A549 (cell line): Measurements from ENCODE around the gene RERE. TPM values are rescaled to one million over a fixed set of nuclear protein-coding genes. Genes with fewer than 3 reads are reported as not detected.

ENCODE experiments used
- ATAC-seq, 2 experiments: fragments of 200-7000 bp in 1 of 2; fragments of >200 bp in 1 of 2; cut with Nextera tagmentation in 1 of 2; cut with Tn5 transposase in 1 of 2; 3 replicates each; pipeline versions ENCODE4 v1.8.0 to v1.9.1; 2018 to 2020; ENCODE audit warnings: mild to moderate bottlenecking in 1 of 2, moderate library complexity in 1 of 2
- CTCF ChIA-PET: fragments of 300-600 bp; sonication (Branson Sonifier 250); formaldehyde crosslinking; extraction: SDS; loops from one replicate; lab custom pipeline; 2021; ENCODE audit warnings: antibody characterized with exemption, inconsistent platforms; lab: Yijun Ruan, JAX
- POLR2A ChIA-PET: fragments of 350-600 bp; formaldehyde crosslinking; extraction: SDS; loops from one replicate; lab custom pipeline; 2021; ENCODE audit warnings: antibody characterized with exemption, inconsistent platforms; lab: Yijun Ruan, JAX
- DNase-seq, 2 experiments: peaks; one replicate each; pipeline versions ENCODE4 v3.0.0 to v3.0.0-alpha.2; 2011 to 2016; ENCODE audit warnings: low read depth in 1 of 2, low spot score in 1 of 2
- FAIRE-seq: peaks from 2 replicates; lab custom pipeline; 2011; peaks lifted over from hg19 to GRCh38; lab: Jason Lieb, UNC
- H3K27ac ChIP-seq, 2 experiments: fragments of >200 bp; sonication (Bioruptor Twin); formaldehyde crosslinking; 3 replicates each; pipeline ENCODE4 v1.5.1; 2016 to 2017
- H3K4me1 ChIP-seq: fragments of >200 bp; sonication (Bioruptor Twin); formaldehyde crosslinking; 3 replicates; pipeline ENCODE4 v1.6.1; 2016
- H3K4me2 ChIP-seq: fragments of >200 bp; sonication (Bioruptor Twin); formaldehyde crosslinking; 3 replicates; pipeline ENCODE4 v1.6.1; 2016
- H3K4me3 ChIP-seq: fragments of >200 bp; sonication (Bioruptor Twin); formaldehyde crosslinking; 3 replicates; pipeline ENCODE4 v1.5.1; 2016
- H3K9me3 ChIP-seq: fragments of >200 bp; sonication (Bioruptor Twin); formaldehyde crosslinking; 3 replicates; pipeline ENCODE4 v1.6.1; 2016
- CBX8 ChIP-seq: fragments of 200-600 bp; sonication (generic); IDR thresholded peaks from 2 replicates; pipeline ENCODE4 v1.6.1; 2016
- CEBPB ChIP-seq, 2 experiments: fragments of >200 bp in 1 of 2; sonication (Bioruptor Twin) in 1 of 2; formaldehyde crosslinking in 1 of 2; IDR thresholded peaks; 2 replicates each; pipeline ENCODE4 v1.6.1; 2012 to 2016
- CHD2 ChIP-seq: fragments of 150-350 bp; IDR thresholded peaks from 2 replicates; pipeline ENCODE4 v1.6.1; 2014; ENCODE audit warnings: low read length; ENCODE audit not compliant: partially characterized antibody
- CHD4 ChIP-seq: fragments of 200-600 bp; sonication (generic); IDR thresholded peaks from 2 replicates; pipeline ENCODE4 v1.6.1; 2016; ENCODE audit warnings: antibody characterized with exemption, mild to moderate bottlenecking, borderline replicate concordance
- HOXB13 ChIP-seq: fragments of 250-450 bp; sonication (Bioruptor Pico); IDR thresholded peaks from 2 replicates; pipeline ENCODE4 v1.5.0; 2020; ENCODE audit warnings: low read depth, mild to moderate bottlenecking, moderate library complexity
- KDM1A ChIP-seq: fragments of 200-600 bp; sonication (generic); IDR thresholded peaks from 2 replicates; pipeline ENCODE4 v1.6.1; 2016; ENCODE audit warnings: low read depth, mild to moderate bottlenecking
- KDM5A ChIP-seq: fragments of 200-600 bp; sonication (generic); IDR thresholded peaks from 2 replicates; pipeline ENCODE4 v1.6.1; 2016; ENCODE audit warnings: antibody characterized with exemption, mild to moderate bottlenecking
- MAFK ChIP-seq: fragments of 450-650 bp; IDR thresholded peaks from 2 replicates; pipeline ENCODE4 v1.6.1; 2014; ENCODE audit not compliant: partially characterized antibody
- MYC ChIP-seq: IDR thresholded peaks from 2 replicates; pipeline ENCODE4 v1.6.1; 2012; ENCODE audit warnings: mild to moderate bottlenecking, inconsistent platforms, low read length, improper control_type of control experiment, borderline replicate concordance
- NPAS2 ChIP-seq: fragments of 250-450 bp; sonication (Bioruptor Pico); IDR thresholded peaks from 2 replicates; pipeline ENCODE4 v1.8.0; 2022; ENCODE audit warnings: mild to moderate bottlenecking, moderate library complexity, borderline replicate concordance
- NR3C1 ChIP-seq: fragments of >200 bp; sonication (Bioruptor Twin); formaldehyde crosslinking; IDR thresholded peaks from 3 replicates; pipeline ENCODE4 v1.6.1; 2017
- PHF8 ChIP-seq: fragments of 200-600 bp; sonication (generic); IDR thresholded peaks from 2 replicates; pipeline ENCODE4 v1.6.1; 2016; ENCODE audit warnings: low read depth, mild to moderate bottlenecking, antibody characterized with exemption, moderate library complexity, borderline replicate concordance
- POLR2AphosphoS2 ChIP-seq: conservative IDR thresholded peaks from 2 replicates; pipeline ENCODE4 v1.6.1; 2012; ENCODE audit warnings: low read length, improper control_type of control experiment, inconsistent platforms
- RAD21 ChIP-seq, 2 experiments: fragments of >200 bp in 1 of 2; sonication (Bioruptor Twin) in 1 of 2; formaldehyde crosslinking in 1 of 2; IDR thresholded peaks in 1 of 2; conservative IDR thresholded peaks in 1 of 2; 2 replicates in 1 of 2; 3 replicates in 1 of 2; pipeline ENCODE4 v1.6.1; 2012 to 2018; ENCODE audit warnings: inconsistent platforms in 1 of 2
- RFX5 ChIP-seq: fragments of 450-650 bp; IDR thresholded peaks from 2 replicates; pipeline ENCODE4 v1.7.1; 2014; ENCODE audit warnings: antibody characterized with exemption, mild to moderate bottlenecking, moderate library complexity
- TFCP2L1 ChIP-seq: fragments of 250-450 bp; sonication (Bioruptor Pico); IDR thresholded peaks from 2 replicates; pipeline ENCODE4 v1.5.0; 2021; ENCODE audit warnings: mild to moderate bottlenecking
- ZFP36 ChIP-seq: fragments of 450-650 bp; IDR thresholded peaks from 2 replicates; pipeline ENCODE4 v1.6.1; 2014; ENCODE audit warnings: borderline replicate concordance; ENCODE audit not compliant: partially characterized antibody
- WGBS: methylation state at CpG from one replicate; pipeline ENCODE4 v1.1.6; 2017; ENCODE audit errors: missing lambda C conversion rate; 5-methylcytosine and 5-hydroxymethylcytosine counted together
- polyA plus RNA-seq, 4 experiments: library from polyadenylated mRNA; depleted of rRNA in 3 of 4; stranded (reverse); fragments of >200 nt; fragmentation: RNase III in 1 of 4; extraction: RNeasy Plus Mini Kit Qiagen cat#74134 plus additional on column Dnase treatment in 1 of 4; gene quantifications; 2 replicates in 3 of 4; 3 replicates in 1 of 4; pipeline ENCODE4 v1.2.3, GENCODE V29; 2011 to 2017
- TF ChIP-seq, protein P1 (sequence below): fragments of 250-450 bp; sonication (Bioruptor Pico); IDR thresholded peaks from 2 replicates; pipeline ENCODE4 v1.5.0; 2021; ENCODE audit warnings: mild to moderate bottlenecking, moderate library complexity, borderline replicate concordance
- TF ChIP-seq, protein P2 (sequence below): fragments of >200 bp; sonication (Bioruptor Twin); formaldehyde crosslinking; IDR thresholded peaks from 3 replicates; pipeline ENCODE4 v1.5.1; 2016
- TF ChIP-seq, protein P3 (sequence below): IDR thresholded peaks from 2 replicates; pipeline ENCODE4 v1.6.1; 2012
- TF ChIP-seq, protein P4 (sequence below): fragments of 450-650 bp; IDR thresholded peaks from 2 replicates; pipeline ENCODE4 v1.6.1; 2014; ENCODE audit warnings: antibody characterized with exemption
- TF ChIP-seq, protein P5 (sequence below): fragments of 200-600 bp; sonication (generic); IDR thresholded peaks from 2 replicates; pipeline ENCODE4 v1.6.1; 2016; ENCODE audit warnings: antibody characterized with exemption, mild to moderate bottlenecking, moderate library complexity
- TF ChIP-seq, protein P6 (sequence below): IDR thresholded peaks from 2 replicates; pipeline ENCODE4 v1.6.1; 2012

RERE gene
- polyA plus RNA-seq, 2 of the 4 experiments (the other 2 are of a cell fraction), result 12.6 to 28.6 TPM

DNA sequence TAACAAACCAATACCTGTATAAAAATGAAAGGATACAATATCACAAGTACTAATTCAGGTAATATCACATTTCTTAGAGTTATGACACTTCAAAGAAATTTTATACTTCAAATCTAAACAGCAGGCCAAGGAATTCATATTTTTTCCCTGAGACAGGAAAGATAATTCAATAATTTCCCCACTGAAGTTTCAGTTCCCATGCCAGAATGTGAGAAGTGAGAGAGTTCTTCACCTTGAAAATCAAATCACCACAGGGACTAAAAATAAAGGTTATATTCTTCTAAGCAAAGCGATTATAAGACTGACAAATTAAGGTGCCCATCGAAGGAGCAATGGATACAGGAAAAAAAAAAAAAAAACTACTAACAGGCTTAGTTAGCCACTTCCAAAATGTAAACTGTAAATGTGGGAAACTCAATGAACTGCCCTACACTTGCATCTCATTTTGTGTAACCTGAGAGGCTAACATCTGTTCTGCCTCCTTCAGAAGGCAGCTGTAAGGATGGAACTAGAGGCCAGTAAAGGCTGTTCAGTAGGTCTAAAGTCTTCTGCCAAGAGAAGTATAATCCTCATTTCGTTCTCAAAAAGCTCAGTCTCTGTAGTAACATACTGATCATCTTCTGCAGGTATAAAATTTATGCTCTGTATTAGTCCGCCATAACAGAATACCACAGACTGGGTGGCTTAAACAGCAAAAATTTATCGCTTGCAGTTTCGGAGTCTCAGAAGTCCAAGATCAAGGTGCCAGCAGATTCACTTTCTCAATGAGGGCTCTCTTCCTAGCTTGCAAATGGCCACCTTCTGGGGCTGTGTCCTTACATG, 127.8 kb downstream of the RERE start:
- Histone ChIP-seq H3K4me3 (no peak overlapping the region), H3K27ac (no peak overlapping the region), H3K4me2 (no peak overlapping the region), H3K9me3 (no peaks in the 10 kb centered on the region), H3K4me1 (peaks cover 27% of the 10 kb centered on the region)
- FAIRE-seq (no peak), DNase-seq (no peak), ATAC-seq (no peak)
- TF ChIP-seq NPAS2 (CRISPR knock-in tag) (no peak), KDM1A (no peak), RFX5 (no peak), RAD21 (conservative IDR thresholded peaks at IDR 0.05 in 1 of 2, IDR thresholded peaks at IDR 0.05 in 1 of 2) (no peak), MAFK (no peak), TFCP2L1 (no peak), CBX8 (no peak), HOXB13 (CRISPR knock-in tag) (no peak), ZFP36 (no peak), KDM5A (no peak), POLR2AphosphoS2 (no peak), CHD2 (no peak)
- TF ChIP-seq, protein P1, sequence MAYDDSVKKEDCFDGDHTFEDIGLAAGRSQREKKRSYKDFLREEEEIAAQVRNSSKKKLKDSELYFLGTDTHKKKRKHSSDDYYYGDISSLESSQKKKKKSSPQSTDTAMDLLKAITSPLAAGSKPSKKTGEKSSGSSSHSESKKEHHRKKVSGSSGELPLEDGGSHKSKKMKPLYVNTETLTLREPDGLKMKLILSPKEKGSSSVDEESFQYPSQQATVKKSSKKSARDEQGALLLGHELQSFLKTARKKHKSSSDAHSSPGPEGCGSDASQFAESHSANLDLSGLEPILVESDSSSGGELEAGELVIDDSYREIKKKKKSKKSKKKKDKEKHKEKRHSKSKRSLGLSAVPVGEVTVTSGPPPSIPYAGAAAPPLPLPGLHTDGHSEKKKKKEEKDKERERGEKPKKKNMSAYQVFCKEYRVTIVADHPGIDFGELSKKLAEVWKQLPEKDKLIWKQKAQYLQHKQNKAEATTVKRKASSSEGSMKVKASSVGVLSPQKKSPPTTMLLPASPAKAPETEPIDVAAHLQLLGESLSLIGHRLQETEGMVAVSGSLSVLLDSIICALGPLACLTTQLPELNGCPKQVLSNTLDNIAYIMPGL (CRISPR knock-in tag), result no peak
- TF ChIP-seq, protein P2, sequence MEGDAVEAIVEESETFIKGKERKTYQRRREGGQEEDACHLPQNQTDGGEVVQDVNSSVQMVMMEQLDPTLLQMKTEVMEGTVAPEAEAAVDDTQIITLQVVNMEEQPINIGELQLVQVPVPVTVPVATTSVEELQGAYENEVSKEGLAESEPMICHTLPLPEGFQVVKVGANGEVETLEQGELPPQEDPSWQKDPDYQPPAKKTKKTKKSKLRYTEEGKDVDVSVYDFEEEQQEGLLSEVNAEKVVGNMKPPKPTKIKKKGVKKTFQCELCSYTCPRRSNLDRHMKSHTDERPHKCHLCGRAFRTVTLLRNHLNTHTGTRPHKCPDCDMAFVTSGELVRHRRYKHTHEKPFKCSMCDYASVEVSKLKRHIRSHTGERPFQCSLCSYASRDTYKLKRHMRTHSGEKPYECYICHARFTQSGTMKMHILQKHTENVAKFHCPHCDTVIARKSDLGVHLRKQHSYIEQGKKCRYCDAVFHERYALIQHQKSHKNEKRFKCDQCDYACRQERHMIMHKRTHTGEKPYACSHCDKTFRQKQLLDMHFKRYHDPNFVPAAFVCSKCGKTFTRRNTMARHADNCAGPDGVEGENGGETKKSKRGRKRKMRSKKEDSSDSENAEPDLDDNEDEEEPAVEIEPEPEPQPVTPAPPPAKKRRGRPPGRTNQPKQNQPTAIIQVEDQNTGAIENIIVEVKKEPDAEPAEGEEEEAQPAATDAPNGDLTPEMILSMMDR, result no peak
- TF ChIP-seq, protein P3, sequence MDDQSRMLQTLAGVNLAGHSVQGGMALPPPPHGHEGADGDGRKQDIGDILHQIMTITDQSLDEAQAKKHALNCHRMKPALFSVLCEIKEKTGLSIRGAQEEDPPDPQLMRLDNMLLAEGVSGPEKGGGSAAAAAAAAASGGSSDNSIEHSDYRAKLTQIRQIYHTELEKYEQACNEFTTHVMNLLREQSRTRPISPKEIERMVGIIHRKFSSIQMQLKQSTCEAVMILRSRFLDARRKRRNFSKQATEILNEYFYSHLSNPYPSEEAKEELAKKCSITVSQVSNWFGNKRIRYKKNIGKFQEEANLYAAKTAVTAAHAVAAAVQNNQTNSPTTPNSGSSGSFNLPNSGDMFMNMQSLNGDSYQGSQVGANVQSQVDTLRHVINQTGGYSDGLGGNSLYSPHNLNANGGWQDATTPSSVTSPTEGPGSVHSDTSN, result no peak
- TF ChIP-seq, protein P4, sequence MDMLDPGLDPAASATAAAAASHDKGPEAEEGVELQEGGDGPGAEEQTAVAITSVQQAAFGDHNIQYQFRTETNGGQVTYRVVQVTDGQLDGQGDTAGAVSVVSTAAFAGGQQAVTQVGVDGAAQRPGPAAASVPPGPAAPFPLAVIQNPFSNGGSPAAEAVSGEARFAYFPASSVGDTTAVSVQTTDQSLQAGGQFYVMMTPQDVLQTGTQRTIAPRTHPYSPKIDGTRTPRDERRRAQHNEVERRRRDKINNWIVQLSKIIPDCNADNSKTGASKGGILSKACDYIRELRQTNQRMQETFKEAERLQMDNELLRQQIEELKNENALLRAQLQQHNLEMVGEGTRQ, result no peak
- CTCF ChIA-PET, result interaction anchor here (0.6 to 1.8 kb wide), 7 partner anchors 10 to 156 kb away, joined by 3 to 5 read pairs (median 3); no protein-coding TSS in a partner anchor
- 94% methylated on average over 6 of the region's 6 CpGs for WGBS
- POLR2A ChIA-PET, result interaction anchor here (0.7 kb wide), 1 partner anchor 14 kb away, joined by 3 read pairs; no protein-coding TSS in a partner anchor

DNA sequence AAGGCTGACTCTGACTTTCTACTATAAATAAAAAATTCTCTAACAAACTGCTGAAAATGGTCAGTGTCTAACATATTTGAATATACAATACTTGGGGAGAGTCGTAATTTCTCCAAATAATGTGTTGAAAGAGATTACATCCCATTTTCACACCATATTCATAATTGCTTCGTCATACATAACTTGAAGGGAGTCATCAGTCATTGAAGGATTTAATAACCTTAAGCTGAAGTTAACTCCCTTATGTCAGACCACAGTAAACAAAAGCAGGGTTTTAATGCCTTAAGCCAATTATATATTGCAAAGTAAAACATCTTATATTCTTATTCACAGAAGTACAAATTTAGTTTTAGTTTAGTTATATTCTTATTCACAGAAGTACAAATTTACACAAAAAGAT, 129.9 kb downstream of the RERE start:
- TF ChIP-seq, protein P5, sequence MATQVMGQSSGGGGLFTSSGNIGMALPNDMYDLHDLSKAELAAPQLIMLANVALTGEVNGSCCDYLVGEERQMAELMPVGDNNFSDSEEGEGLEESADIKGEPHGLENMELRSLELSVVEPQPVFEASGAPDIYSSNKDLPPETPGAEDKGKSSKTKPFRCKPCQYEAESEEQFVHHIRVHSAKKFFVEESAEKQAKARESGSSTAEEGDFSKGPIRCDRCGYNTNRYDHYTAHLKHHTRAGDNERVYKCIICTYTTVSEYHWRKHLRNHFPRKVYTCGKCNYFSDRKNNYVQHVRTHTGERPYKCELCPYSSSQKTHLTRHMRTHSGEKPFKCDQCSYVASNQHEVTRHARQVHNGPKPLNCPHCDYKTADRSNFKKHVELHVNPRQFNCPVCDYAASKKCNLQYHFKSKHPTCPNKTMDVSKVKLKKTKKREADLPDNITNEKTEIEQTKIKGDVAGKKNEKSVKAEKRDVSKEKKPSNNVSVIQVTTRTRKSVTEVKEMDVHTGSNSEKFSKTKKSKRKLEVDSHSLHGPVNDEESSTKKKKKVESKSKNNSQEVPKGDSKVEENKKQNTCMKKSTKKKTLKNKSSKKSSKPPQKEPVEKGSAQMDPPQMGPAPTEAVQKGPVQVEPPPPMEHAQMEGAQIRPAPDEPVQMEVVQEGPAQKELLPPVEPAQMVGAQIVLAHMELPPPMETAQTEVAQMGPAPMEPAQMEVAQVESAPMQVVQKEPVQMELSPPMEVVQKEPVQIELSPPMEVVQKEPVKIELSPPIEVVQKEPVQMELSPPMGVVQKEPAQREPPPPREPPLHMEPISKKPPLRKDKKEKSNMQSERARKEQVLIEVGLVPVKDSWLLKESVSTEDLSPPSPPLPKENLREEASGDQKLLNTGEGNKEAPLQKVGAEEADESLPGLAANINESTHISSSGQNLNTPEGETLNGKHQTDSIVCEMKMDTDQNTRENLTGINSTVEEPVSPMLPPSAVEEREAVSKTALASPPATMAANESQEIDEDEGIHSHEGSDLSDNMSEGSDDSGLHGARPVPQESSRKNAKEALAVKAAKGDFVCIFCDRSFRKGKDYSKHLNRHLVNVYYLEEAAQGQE, result no peak
- TF ChIP-seq CBX8, result no peak
- no peak for TF ChIP-seq KDM5A
- TF ChIP-seq NR3C1, result no peak
- TF ChIP-seq, protein P6, sequence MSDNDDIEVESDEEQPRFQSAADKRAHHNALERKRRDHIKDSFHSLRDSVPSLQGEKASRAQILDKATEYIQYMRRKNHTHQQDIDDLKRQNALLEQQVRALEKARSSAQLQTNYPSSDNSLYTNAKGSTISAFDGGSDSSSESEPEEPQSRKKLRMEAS, result no peak
- no peak for TF ChIP-seq POLR2AphosphoS2
- TF ChIP-seq CHD4, result no peak
- TF ChIP-seq MYC, result no peak
- no peak for TF ChIP-seq MAFK
- no peak for TF ChIP-seq CEBPB (IDR thresholded peaks at IDR 0.05)
- TF ChIP-seq PHF8, result no peak
- TF ChIP-seq TFCP2L1, result no peak
- TF ChIP-seq, protein P4, result no peak
- TF ChIP-seq NPAS2 (CRISPR knock-in tag), result no peak
- TF ChIP-seq, all 56 proteins: peak for 0
- POLR2A ChIA-PET, result no interaction called here
- ATAC-seq (no peak), DNase-seq (no peak), FAIRE-seq (no peak)
- CTCF ChIA-PET, result interaction anchor here (0.8 to 1.8 kb wide), 3 partner anchors 13 to 161 kb away, joined by 3 to 5 read pairs (median 3); no protein-coding TSS in a partner anchor
- Histone ChIP-seq H3K4me1 (peaks cover 17% of the 10 kb centered on the region), H3K4me3 (no peak overlapping the region), H3K9me3 (no peaks in the 10 kb centered on the region), H3K27ac (no peak overlapping the region), H3K4me2 (no peak overlapping the region)
- 91% methylated on average over 2 of the region's 2 CpGs for WGBS
